Loucy (cell line): ENCODE measurements around the gene CAMK1D.

Experiments
- H2AFZ ChIP-seq: fragments of 200-600 bp; sonication (generic); 2 replicates; pipeline ENCODE4 v1.6.0; 2016; ENCODE audit warnings: antibody characterized with exemption, mild to moderate bottlenecking, low read length, moderate library complexity
- H3F3A ChIP-seq: fragments of 200-600 bp; 2 replicates; pipeline ENCODE4 v1.6.0; 2016; ENCODE audit warnings: antibody characterized with exemption, low read depth, mild to moderate bottlenecking
- H3K27me3 ChIP-seq: fragments of 200-600 bp; sonication (generic); 2 replicates; pipeline ENCODE4 v1.6.1; 2014; ENCODE audit warnings: low read length, mild to moderate bottlenecking; ENCODE audit not compliant: insufficient read depth, poor library complexity, severe bottlenecking
- H3K36me3 ChIP-seq: fragments of 200-600 bp; sonication (generic); 2 replicates; pipeline ENCODE4 v1.6.1; 2016; ENCODE audit warnings: low read length; ENCODE audit not compliant: insufficient read depth
- H3K4me1 ChIP-seq: fragments of 200-600 bp; sonication (generic); 2 replicates; pipeline ENCODE4 v1.5.1; 2014; ENCODE audit warnings: low read length, mild to moderate bottlenecking; ENCODE audit not compliant: insufficient read depth, poor library complexity, severe bottlenecking
- H3K4me2 ChIP-seq: fragments of 200-600 bp; sonication (generic); 2 replicates; pipeline ENCODE4 v1.6.0; 2014; ENCODE audit warnings: antibody characterized with exemption, low read length, low read depth, mild to moderate bottlenecking; ENCODE audit not compliant: poor library complexity, severe bottlenecking
- H3K4me3 ChIP-seq: fragments of 200-600 bp; sonication (generic); 2 replicates; pipeline ENCODE4 v1.5.1; 2014; ENCODE audit warnings: low read length, mild to moderate bottlenecking, mixed read lengths; ENCODE audit not compliant: poor library complexity, severe bottlenecking
- H3K79me2 ChIP-seq: fragments of 200-600 bp; sonication (generic); 2 replicates; pipeline ENCODE4 v1.6.1; 2014; ENCODE audit warnings: low read length; ENCODE audit not compliant: insufficient read depth
- H3K9ac ChIP-seq: fragments of 200-600 bp; sonication (generic); 2 replicates; pipeline ENCODE4 v1.6.0; 2014; ENCODE audit warnings: mild to moderate bottlenecking, low read depth, low read length, moderate library complexity; ENCODE audit not compliant: poor library complexity, severe bottlenecking
- H3K9me2 ChIP-seq: fragments of 200-600 bp; sonication (generic); replicated peaks from 2 replicates; pipeline ENCODE4 v1.6.1; 2016; ENCODE audit warnings: low read depth, low read length, mixed read lengths
- H3K9me3 ChIP-seq: fragments of 200-600 bp; sonication (generic); 2 replicates; pipeline ENCODE4 v1.6.1; 2014; ENCODE audit warnings: mild to moderate bottlenecking, antibody characterized with exemption, low read length, low read depth; ENCODE audit not compliant: insufficient read depth
- H4K20me1 ChIP-seq: fragments of 200-600 bp; sonication (generic); 2 replicates; pipeline ENCODE4 v1.6.0; 2014; ENCODE audit warnings: antibody characterized with exemption, low read length, mild to moderate bottlenecking; ENCODE audit not compliant: insufficient read depth, poor library complexity, severe bottlenecking
- EZH2phosphoT487 ChIP-seq: fragments of 200-600 bp; IDR thresholded peaks from 2 replicates; pipeline ENCODE4 v1.6.1; 2018; ENCODE audit warnings: antibody characterized with exemption, mild to moderate bottlenecking, moderate library complexity, borderline replicate concordance
- TF ChIP-seq, protein P1 (sequence below): fragments of 200-600 bp; sonication (generic); conservative IDR thresholded peaks from 2 replicates; pipeline ENCODE4 v1.5.1; 2014; ENCODE audit warnings: mild to moderate bottlenecking, antibody characterized with exemption, low read length

The CAMK1D gene

GRCh38 chr10:12474727-12475412 lies 125.5 kb downstream of the CAMK1D start:
- Histone ChIP-seq H3K9me2 (no peaks in the 10 kb centered on the region), H3F3A (no peaks in the 10 kb centered on the region), H3K36me3 (no peaks in the 10 kb centered on the region), H3K4me2 (no peak overlapping the region), H3K4me3 (no peak overlapping the region), H4K20me1 (no peaks in the 10 kb centered on the region), H2AFZ (no peak overlapping the region), H3K4me1 (no peaks in the 10 kb centered on the region), H3K9me3 (no peaks in the 10 kb centered on the region), H3K9ac (no peak overlapping the region), H3K79me2 (no peaks in the 10 kb centered on the region), H3K27me3 (no peaks in the 10 kb centered on the region)
- no peak for TF ChIP-seq EZH2phosphoT487
- TF ChIP-seq, protein P1, sequence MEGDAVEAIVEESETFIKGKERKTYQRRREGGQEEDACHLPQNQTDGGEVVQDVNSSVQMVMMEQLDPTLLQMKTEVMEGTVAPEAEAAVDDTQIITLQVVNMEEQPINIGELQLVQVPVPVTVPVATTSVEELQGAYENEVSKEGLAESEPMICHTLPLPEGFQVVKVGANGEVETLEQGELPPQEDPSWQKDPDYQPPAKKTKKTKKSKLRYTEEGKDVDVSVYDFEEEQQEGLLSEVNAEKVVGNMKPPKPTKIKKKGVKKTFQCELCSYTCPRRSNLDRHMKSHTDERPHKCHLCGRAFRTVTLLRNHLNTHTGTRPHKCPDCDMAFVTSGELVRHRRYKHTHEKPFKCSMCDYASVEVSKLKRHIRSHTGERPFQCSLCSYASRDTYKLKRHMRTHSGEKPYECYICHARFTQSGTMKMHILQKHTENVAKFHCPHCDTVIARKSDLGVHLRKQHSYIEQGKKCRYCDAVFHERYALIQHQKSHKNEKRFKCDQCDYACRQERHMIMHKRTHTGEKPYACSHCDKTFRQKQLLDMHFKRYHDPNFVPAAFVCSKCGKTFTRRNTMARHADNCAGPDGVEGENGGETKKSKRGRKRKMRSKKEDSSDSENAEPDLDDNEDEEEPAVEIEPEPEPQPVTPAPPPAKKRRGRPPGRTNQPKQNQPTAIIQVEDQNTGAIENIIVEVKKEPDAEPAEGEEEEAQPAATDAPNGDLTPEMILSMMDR = no peak

- Histone ChIP-seq H3K4me2 (no peak overlapping the region), H3K36me3 (no peaks in the 10 kb centered on the region), H3K9me2 (no peaks in the 10 kb centered on the region), H3F3A (no peaks in the 10 kb centered on the region), H3K9me3 (no peaks in the 10 kb centered on the region), H3K9ac (no peak overlapping the region), H3K27me3 (no peaks in the 10 kb centered on the region), H3K4me3 (no peak overlapping the region), H4K20me1 (no peaks in the 10 kb centered on the region), H3K79me2 (no peaks in the 10 kb centered on the region), H3K4me1 (no peaks in the 10 kb centered on the region), H2AFZ (no peak overlapping the region)
- TF ChIP-seq EZH2phosphoT487 = no peak
These were observed 127.3 kb downstream of the CAMK1D start for GRCh38 chr10:12476656-12477055.

- Histone ChIP-seq H3K9me3 (no peaks in the 10 kb centered on the region), H4K20me1 (no peaks in the 10 kb centered on the region), H3K4me3 (no peak overlapping the region), H3K4me1 (no peaks in the 10 kb centered on the region), H3K9ac (no peak overlapping the region), H3K9me2 (no peaks in the 10 kb centered on the region), H3F3A (no peaks in the 10 kb centered on the region), H3K79me2 (no peaks in the 10 kb centered on the region), H3K36me3 (no peaks in the 10 kb centered on the region), H3K4me2 (no peak overlapping the region), H2AFZ (no peak overlapping the region), H3K27me3 (no peaks in the 10 kb centered on the region)
- no peak for TF ChIP-seq EZH2phosphoT487
- TF ChIP-seq, protein P1 = no peak
These were observed 130.1 kb downstream of the CAMK1D start for GRCh38 chr10:12479437-12479844.

- Histone ChIP-seq H4K20me1 (no peaks in the 10 kb centered on the region), H3K79me2 (no peaks in the 10 kb centered on the region), H2AFZ (no peak overlapping the region), H3K4me1 (peaks cover 1% of the 10 kb centered on the region), H3K4me2 (no peak overlapping the region), H3K36me3 (no peaks in the 10 kb centered on the region), H3K9me2 (no peaks in the 10 kb centered on the region), H3K4me3 (no peak overlapping the region), H3F3A (no peaks in the 10 kb centered on the region), H3K9ac (no peak overlapping the region), H3K27me3 (no peaks in the 10 kb centered on the region), H3K9me3 (no peaks in the 10 kb centered on the region)
- TF ChIP-seq EZH2phosphoT487 = no peak
- TF ChIP-seq, protein P1 = no peak
These were observed 130.6 kb downstream of the CAMK1D start for GRCh38 chr10:12479924-12480323.
